Mammary epithelial cell (primary cell): ENCODE results near the gene KCNIP1.

ENCODE experiments used
- CTCF ChIP-seq, 2 donors: IDR thresholded peaks in 1 of 2; conservative IDR thresholded peaks in 1 of 2; 2 replicates each; pipeline ENCODE4 v1.5.1; 2011 to 2012; ENCODE audit warnings: inconsistent platforms in 2 of 2, low read length in 2 of 2, mild to moderate bottlenecking in 2 of 2, control low read depth in 1 of 2, low read depth in 1 of 2; ENCODE audit not compliant: insufficient read depth in 1 of 2; ENCODE audit errors: extremely low read depth in 1 of 2
- EZH2 ChIP-seq: IDR thresholded peaks from 2 replicates; pipeline ENCODE4 v1.6.1; 2012; ENCODE audit warnings: low read length, inconsistent platforms, borderline replicate concordance

GRCh38 chr5:170643591-170643990 is 139.8 kb downstream of the KCNIP1 start:
- TF ChIP-seq CTCF (conservative IDR thresholded peaks at IDR 0.05 in 1 of 2, IDR thresholded peaks at IDR 0.05 in 1 of 2; ENCODE audit: extremely low read depth in 1 of 2, insufficient read depth in 1 of 2, low read depth in 1 of 2, low read length in 2 of 2), result no peak
- no peak for TF ChIP-seq EZH2
